Epithelial cell of esophagus (primary cell): ENCODE measurements around the gene PTPN14.

Experiments used
- DNase-seq: peaks from one replicate; pipeline ENCODE4 v3.0.0; 2010; ENCODE audit warnings: low read depth
- H3K4me3 ChIP-seq: 2 replicates; pipeline ENCODE4 v1.5.1; 2011; ENCODE audit warnings: mild to moderate bottlenecking, low read length, control low read depth
- TF ChIP-seq, protein P1 (sequence below): IDR thresholded peaks from 2 replicates; pipeline ENCODE4 v1.5.1; 2011; ENCODE audit warnings: low read depth, mild to moderate bottlenecking, low read length, control low read depth, inconsistent platforms; ENCODE audit not compliant: insufficient read depth; ENCODE audit errors: missing control alignments

The PTPN14 gene

DNA sequence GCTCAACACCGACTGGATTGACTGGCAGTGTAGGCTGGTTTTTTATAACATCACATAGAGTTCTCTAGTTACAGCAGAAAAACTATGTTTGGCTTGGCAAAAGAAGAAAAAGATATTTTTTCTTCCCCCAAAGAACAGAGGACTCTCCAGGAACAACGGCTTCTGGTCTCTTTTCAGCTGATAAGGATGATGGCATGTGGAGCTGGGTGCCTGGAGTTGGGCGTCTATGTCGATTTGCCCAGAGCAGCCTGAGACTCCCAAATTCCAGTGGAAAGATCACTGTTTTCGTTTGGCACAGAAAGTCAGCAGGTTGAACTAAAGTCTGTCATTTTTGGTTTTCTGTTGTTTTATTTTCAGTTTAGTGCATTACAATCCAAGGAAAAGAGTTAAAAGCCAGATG, 179.3 kb downstream of the PTPN14 start:
- H3K4me3 ChIP-seq, result no peak overlapping the region
- no peak for DNase-seq
- TF ChIP-seq, protein P1, sequence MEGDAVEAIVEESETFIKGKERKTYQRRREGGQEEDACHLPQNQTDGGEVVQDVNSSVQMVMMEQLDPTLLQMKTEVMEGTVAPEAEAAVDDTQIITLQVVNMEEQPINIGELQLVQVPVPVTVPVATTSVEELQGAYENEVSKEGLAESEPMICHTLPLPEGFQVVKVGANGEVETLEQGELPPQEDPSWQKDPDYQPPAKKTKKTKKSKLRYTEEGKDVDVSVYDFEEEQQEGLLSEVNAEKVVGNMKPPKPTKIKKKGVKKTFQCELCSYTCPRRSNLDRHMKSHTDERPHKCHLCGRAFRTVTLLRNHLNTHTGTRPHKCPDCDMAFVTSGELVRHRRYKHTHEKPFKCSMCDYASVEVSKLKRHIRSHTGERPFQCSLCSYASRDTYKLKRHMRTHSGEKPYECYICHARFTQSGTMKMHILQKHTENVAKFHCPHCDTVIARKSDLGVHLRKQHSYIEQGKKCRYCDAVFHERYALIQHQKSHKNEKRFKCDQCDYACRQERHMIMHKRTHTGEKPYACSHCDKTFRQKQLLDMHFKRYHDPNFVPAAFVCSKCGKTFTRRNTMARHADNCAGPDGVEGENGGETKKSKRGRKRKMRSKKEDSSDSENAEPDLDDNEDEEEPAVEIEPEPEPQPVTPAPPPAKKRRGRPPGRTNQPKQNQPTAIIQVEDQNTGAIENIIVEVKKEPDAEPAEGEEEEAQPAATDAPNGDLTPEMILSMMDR, result no peak

GRCh38 chr1:214370615-214371014, 180.8 kb downstream of the PTPN14 start:
- no peak for DNase-seq
- TF ChIP-seq, protein P1, result no peak

DNA sequence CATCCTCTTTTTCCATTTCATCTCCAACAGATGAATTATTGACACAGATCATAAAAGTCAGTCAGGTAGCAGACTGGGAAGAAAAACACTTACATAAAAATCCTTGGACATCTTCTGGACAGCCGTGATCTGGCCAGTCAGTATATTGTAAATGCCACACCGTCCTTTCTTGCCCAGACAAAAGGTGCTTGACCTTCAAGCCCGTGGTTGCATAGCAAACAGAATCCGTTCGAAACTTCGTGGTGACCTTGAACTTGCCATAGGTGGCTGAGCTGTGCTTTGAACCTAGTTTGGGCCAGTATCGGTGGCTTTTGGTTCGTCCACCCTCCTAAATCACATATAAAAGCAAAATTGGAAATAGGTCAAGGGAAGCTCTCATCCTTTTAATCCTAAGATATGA, 182.0 kb downstream of the PTPN14 start:
- DNase-seq, result no peak
- no peak overlapping the region for H3K4me3 ChIP-seq
- TF ChIP-seq, protein P1, result no peak

More at GRCh38 chr1:214370615-214371014, 180.8 kb downstream of the PTPN14 start:
- no peak overlapping the region for H3K4me3 ChIP-seq

DNA sequence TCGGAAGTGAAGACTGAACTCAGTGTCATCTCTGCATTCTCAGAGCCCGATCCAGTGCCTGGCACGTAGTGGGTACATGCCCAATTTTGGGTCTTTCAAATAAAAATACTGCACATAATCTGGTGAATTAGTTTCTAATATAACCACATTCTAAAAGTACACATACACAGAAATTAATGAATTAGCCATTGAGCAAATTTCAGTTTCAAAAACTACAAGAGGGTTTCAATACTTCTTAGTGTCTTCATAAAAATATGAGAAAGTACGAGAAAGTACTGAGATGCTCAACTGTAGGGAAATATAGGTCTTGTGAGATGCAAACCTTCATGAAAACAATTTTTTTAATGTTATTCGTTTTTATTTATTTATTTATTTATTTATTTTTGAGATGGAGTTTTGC, 183.6 kb downstream of the PTPN14 start:
- TF ChIP-seq, protein P1, result no peak
- no peak for DNase-seq
- H3K4me3 ChIP-seq, result no peak overlapping the region

GRCh38 chr1:214364786-214365295, 186.6 kb downstream of the PTPN14 start:
- TF ChIP-seq, protein P1, result no peak
- no peak overlapping the region for H3K4me3 ChIP-seq
- DNase-seq, result no peak

DNA sequence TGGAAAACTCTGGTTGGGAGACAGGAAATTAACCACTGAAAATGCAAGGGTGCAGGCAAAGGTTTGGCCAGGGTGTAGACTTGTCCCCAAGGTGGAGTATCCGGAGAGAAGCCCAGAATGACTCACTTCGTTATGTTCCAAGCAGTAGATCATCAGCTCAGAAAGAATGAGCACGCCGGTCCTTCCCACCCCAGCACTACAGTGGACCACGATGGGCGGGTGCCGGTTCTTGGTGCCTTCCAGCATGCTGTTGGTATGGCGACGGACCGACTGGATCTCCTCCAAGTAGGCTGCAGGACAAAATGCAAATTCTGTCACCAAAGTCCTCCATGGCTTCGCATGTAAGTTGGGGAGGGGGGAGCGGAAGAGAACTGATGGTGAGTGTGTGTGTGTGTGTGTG, 187.0 kb downstream of the PTPN14 start:
- H3K4me3 ChIP-seq, result no peak overlapping the region
- TF ChIP-seq, protein P1, result no peak
- no peak for DNase-seq

DNA sequence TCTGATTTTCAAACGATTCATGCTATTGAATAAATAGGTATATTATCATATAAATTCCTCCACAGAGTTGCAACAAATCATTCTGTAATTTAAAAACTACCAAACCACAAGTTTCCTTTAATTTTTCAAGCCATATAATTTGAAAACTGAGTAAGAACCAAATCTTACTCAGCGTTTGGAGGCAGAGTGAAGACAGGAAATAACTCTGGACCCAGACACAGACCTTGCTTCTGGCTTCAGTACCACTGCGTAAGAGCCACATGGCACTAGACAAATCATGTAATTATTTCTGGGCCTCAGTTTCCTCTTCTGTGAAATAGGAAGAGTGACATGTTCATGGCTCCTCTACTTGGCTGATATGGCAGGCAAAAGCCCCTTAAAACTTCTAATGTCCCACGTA, 188.0 kb downstream of the PTPN14 start:
- no peak for DNase-seq
- TF ChIP-seq, protein P1, result no peak
- no peak overlapping the region for H3K4me3 ChIP-seq
